ENCODE data around the gene GRWD1.
"Not testable (repeated sequence)": the region's sequence is repeated elsewhere in the genome, so short reads cannot be mapped to it uniquely, and the experiment has no call there.

The GRWD1 gene

DNA sequence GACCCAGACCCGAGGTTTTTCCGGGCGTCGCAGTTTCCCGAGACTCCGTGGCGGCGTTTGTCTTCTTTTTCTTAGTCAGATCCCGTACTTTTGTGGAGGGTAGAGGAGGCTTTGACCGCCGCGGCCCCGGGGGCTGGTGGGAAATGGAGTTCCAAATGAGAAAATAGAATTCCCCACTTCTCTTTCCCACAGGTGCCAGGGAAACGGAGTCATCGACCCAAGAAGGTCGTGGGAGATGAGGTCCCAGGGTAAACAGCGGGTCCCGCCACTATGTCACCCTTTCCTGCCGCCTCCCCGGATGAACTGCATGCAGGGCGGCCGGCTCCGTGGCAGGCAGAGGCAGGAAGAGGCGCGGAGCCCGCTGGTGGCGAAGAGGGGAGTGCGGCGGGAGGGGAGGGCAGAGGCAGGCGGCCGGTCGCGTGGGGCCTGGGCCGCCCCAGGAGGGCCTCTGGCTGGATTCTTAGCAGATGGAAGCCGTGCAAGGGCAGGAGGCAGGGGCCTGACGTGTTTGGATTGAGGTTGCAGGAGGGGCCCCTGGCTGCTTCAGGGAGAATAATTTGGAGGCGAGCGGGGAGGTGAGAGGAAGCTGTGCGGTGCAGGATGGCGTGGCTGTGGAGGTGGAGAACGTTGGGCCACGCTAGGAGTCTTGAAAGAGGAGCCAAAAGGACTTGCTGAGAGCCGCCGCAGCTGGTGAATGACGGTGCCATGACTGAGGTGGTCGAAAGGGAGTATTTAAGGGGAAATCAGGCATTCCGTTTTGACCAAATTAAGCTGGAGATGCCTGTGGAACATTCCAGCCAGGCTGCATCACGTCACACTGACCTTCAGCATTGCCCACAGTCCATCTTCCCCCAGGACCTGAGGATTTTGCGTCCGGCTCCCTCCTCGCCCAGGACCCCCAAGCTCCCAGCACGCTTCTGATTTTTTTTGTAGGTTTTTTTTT is 35.0 kb downstream of the GRWD1 start:
- peak; percentile 22 for DNase-seq

DNA sequence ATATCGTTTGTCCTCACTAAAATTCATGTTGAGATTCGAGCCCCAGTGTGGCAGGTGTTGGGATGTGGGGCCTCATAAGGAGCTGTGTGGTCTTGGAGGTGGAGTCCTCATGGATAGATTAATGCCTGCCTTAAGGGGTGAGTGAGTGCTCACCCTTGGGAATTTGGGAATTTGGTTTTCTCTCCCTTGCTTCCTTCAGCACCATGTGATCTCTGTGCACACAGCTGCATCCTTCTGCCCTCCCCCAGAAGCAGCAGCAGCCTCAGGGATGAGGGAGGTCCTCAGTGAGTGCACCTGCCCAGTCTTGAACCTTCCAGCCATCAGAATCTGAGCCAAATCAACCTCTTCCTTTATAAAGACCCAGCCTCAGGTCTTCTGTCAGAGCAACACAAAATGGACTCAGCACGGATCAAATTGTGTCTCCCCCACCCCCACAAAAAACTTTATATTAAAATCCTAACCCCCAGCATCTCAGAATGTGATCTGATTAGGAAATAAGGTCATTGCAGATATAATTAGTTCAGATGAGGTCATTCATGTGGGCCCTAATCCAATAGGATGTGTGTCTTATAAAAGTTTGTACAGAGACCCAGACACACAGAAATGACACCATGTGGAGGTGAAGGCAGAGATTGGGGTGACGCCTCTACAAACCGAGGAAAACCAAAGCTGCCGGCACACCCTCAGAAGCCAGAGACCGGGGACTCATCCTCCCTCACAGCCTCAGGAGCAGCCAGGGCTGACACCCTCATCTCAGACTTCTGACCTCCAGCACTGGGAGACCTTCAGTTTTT is 36.3 kb downstream of the GRWD1 start:
- DNase-seq, result no peak

DNA sequence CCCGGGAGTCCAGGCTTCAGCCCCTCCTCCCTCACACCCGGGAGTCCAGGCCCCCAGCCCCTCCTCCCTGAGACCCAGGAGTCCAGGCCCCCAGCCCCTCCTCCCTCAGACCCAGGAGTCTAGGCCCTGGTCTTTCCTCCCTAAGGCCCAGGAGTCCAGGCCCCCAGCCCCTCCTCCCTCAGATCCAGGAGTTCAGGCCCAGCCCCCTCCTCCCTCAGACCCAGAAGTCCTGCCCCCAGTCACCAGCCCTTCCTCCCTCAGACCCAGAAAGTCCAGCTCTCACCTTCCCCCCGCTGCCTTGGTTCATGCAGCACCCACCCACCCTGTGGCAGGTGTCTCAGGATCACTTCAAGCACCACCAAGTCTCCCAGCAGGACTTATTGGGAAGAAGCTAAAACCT is 37.5 kb downstream of the GRWD1 start:
- DNase-seq, result no peak

DNA sequence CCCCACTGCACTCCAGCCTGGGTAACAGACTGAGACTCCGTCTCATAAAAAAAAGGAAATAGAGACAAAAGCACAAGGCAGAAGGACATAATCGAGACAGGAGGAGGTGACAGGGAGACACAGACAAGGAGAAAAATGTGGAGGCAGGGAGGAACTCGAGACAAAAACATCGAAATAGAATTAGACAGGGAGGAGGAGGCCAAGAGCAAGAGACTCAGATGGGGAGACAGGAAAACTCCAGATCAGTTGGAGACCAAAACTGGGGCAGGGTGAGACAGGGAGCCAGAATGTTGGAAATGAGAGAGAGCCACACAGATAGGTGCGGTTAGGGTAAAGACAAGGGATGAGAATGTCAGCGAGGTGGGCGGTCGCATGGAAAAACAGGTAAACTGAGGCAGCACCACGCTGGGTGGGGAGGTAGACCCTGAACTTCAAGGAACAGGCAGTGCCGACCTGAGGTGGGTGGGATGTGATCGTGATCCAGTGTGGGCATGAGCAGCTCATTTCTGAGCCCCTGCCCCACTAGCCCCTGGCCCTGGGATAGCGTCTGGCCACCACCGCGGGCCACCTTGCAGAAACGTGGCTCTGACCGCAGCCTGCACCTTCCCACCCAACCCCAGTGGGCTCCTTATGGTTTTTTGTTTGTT is 38.6 kb downstream of the GRWD1 start:
- no peak for DNase-seq

DNA sequence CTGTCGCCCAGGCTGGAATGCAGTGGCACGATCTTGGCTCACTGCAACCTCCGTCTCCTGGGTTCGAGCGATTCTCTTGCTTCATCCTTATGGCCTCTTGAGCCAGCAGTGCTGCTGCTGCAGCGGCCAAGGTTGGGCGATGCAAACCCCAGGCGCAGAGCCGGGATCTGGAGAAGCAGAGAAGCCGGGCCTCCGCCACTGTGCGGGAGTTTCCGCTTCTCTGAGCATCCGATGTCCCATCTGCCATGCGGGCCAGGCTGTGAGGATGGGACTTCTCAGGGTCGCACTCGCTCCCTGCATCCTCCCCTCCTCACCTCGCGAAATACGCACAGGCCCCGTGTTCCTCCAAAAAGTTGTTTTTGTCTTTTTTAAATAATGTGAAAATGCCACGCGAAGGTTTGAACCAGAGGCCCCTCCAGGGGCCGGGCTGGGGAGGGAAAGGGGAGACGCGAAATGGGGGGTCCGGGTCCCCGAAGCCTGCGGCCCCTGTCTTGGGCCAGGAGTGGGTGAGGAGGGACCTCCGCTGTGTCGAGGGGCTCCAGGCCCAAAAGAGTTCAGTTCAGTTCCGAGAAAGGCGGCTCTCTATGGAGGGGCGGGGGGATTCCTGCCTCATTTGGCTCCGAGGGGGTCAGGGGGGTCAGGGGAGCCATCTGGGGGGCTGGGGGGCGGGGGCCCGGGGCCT is 39.3 kb downstream of the GRWD1 start:
- no peak for DNase-seq

DNA sequence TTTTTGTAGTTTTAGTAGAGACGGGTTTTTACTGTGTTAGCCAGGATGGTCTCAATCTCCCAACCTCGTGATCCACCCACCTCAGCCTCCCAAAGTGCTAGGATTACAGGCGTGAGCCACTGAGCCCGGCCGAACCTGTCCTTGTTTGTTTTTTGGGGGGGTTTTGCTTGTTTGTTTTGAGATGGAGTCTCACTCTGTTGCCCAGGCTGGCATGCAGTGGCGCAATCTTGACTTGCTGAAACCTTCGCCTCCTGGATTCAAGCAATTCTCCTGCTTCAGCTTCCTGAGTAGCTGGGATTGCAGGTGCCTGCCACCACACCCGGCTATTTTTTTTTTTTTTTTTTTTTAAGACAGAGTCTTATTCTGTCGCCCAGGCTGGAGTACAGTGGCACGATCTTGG is 40.9 kb downstream of the GRWD1 start:
- DNase-seq, result not testable (repeated sequence)

DNA sequence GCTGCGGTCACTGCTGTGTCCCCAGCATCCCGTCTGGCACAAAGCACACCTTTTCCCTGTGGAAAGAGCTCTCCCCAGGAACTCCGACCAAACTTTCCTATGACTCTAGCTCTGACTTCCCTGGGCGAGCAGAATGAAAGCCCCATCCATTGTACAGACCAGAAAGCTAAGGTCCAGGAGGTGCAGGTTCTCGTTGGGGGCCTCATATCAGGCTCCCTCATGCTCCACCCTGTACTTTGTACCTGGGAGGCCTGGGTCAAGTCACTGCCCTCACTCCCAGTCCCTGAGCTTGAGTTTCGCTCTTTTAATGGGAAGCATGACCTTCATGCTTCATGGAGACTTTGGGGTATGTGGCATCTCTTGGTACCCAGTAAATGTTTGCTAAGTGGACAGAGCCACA is 41.8 kb downstream of the GRWD1 start:
- no peak for DNase-seq

DNA sequence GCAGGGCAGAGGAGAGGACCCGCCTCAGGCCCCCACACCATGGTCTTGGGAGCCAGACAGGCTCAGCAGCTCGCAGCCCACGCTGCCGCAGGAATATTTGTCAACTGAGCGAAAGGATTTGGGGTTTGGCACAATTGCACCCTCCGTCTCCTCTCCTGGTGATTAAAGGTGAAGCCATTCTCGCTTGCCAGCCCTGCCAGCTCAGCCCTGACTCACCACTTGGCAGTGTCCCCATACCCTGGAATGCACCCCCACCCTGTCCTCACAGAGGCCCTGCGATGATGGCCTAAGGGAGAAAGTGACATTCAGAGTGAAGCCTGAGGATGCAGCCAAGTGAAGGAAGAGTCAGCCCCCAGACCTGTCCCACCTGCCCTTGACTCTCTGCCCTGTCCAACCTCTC is 42.2 kb downstream of the GRWD1 start:
- DNase-seq, result no peak

DNA sequence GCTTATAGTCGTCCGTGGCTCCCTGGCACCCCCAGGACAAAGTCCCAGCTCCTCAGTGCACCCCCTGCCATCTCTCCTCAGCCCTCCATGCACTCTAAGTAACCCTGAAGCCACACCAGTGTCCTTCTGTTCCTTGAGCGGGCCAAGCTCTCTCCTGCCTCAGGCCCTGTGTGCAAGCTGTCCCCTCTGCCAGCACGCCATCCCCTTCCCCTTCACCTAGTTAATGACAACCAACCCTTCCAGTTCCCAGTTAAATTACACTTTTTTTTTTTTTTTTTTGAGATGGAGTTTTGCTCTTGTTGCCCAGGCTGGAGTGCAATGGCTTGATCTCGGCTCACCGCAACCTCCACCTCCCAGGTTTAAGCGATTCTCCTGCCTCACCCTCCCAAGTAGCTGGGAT is 42.7 kb downstream of the GRWD1 start:
- DNase-seq, result not testable (repeated sequence)

DNA sequence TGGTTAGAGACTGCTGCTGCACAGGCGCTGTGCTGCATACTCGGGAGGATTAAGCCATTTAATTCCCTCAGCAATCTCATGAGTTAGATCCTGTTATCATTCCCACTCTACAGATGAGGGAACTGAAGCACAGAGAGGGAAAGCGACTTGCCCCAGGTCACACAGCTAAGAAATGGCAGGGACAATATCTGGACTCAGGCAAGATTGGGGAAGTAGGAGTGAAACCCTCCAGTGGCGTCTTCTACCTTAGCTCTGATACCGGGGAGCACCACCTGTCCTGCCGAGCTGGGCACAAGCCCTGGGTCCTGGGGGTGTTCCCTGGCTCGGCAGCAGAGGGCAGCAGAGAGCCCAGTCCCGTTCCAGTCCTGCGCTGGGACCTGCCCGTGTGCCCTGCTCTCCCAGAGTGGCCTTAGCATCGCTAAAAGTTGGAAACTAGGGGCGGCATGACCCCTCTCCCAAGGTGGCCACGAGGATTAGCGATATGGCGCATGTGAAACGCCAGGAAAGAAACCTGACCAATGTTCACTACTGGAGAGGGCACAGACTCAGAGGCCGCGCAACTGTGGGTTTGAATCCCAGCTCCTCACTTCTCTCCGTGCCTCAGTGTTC is 43.9 kb downstream of the GRWD1 start:
- DNase-seq, result peak; percentile 54

DNA sequence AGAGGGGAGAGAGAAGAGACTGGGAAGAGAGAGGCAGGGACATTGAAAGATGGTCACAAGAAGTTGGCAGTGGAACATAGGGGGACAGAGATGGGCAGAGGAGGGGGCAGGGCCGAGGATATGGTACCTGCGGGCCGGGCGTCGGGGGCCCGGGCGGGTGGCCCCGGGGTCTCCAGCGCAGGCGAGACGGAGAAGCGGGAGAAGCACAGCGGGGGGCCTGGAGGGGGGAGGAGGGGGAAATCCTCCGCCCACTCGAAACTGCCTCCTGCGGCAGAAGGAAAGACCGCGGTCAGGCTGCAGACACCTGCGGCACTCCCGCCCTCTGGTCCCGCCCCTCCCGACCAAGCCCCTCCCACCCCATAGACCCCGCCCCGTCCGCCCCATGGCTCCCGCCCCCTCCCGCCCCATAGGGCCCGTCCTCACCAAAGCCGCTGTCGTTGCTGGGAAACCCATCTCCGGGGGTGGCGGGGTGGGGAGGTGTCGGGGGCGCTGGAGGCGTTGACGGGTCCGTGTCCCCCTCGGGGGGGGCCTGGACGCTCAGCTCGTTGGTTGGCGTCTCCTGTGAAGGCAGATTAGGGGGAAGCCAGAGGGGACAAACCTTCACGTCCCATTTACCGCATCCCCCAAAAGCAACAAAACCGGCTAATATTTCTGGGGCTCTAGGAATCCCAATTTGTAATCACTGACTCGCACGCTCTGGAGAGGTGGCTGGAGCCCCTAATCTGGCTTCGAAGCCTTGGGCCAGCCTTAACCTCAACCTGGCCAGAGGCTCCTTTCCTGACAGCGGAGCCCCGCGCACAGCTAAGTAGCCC is 45.4 kb downstream of the GRWD1 start:
- peak; percentile 55 for DNase-seq

DNA sequence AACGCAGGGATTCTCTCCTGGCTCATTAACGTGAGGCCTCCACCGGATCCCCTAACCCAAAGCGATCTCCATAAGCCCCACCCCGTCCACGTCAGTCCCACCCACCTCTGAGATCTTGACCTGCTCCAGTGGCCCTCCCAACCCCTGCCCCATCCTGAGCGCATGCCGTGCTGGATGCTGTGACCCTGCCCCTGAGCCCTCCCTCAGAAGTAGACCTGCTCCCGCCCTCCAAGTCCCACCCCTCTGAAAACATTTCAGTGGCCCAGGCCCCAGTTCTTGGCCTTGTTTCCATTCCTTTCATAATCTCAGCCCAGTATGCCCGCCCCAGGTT is 46.0 kb downstream of the GRWD1 start:
- DNase-seq, result no peak

DNA sequence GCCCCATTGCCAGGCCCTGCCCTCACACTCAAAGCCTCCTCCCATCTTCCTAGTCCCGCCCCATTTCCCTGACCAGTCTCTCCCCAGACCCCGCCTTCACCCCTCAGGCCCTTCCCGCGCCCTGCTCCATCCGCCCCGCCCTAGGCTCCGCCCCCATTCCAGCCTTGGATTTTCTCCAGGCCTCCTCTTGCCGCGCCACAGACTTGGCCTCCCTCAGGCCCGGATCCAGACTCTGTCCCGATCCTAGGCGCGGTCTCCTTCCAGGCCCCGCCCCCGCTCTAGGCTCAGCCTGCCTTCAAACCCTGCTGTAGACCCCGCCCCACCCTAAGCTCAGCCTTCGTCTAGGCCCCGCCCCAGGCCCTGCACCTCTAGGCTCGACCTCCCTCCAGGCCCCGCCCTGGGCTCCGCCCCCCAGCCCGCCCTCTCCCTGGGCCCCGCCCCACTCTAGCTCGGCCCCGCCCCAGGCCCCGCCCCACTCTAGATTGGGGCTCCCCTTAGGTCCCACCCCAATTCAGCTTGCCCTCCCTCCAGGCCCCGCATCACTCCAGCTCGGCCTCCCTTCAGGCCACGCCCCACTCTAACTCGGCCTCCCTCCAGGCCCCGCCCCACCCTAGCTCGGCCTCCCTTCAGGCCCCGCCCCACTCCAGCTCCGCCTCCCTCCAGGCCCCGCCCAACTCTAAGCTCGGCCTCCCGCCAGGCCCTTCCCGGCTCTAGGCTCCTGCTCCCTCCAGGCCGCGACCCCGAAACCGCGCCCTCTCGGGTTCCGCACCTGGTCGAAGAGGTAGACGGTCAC is 47.3 kb downstream of the GRWD1 start:
- peak; percentile 94 for DNase-seq

DNA sequence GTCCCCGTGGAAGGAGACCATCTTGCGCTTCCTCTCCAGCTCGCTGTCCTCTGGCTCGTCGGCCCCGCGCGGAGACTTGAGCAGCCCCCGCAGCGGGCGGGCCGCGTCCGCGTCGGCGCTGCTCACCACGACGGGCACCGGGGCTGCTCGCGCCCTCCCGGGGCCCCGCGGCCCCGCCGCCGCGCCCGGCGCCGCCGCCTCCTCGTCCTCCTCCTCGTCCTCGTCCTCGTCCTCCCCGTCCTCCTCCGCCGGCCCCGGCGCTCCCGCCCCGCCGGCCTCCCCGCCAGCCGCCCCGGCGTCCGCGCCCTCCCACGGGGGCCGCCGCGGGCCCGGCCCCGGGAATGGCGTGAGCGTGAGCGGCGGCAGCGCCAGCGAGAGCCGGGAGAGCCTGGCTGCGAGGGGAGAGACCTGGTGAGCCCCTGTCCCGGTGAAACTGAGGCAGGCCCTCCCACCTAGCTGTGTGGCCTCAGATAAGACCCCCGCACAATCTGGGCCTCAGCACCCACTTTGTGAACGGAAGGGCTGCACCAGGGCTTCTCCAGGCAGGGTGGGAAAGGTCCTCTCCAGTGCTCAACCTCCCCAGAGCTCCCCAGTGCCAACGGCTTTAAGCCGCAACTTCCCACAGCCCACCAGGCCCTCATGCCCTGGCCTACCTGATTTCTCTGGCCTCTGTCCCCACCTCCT is 48.1 kb downstream of the GRWD1 start:
- DNase-seq, result no peak

DNA sequence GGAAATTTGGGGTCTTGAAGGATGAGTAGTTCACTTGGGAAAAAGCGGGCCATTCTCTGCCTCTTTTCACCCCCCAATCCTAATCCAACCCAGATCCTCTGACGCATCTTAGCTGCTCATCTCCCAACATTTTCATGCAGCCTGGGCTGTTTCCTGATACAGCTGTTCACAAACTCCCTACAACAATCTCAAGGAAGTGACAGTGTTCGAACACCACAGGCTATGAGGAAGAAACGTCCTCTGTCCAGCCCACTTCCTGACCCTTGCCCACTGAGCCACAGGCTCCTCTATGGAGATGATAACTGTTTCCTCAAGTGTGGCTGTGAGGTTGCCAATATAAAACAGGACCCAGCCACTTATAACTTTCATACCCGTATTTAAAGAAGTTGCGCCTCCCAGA is 49.6 kb downstream of the GRWD1 start:
- DNase-seq, result no peak

DNA sequence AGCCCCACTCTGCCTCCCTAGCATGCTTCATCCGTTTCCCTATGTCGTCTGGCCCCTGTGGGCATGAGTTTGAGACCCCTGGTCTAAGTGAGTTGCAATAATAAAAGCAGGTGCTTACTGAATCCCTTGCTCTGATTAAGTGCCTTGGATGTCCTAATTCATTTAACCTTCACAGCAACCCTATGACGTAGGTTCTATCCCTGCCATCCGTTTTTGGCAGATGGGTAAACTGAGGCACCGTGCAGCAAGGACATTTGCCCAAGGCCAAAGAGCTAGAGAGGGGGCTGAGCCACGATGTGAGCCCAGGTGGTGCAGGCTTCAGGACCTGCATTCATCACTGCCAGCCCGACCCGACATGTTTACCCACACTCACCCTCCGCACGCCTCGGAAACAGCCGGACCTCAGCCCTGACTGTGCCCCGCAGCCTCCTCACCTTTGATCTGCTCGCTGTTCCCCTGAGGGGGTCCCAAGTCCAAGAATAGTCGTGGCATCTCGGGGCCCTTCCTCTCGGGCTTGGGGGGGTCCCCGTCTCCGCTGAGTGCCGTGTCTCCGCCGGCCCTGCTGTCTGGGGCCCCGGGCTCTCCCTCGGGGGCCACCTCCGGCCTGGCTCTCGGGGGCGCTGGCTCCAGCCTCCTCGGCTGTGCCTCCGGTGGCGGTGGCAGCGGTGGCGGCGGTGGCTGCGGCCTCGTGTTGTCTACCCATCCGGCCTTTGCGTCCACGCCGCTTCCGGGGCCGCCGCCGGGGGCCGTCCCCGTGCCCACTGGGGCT is 51.4 kb downstream of the GRWD1 start:
- no peak for DNase-seq

DNA sequence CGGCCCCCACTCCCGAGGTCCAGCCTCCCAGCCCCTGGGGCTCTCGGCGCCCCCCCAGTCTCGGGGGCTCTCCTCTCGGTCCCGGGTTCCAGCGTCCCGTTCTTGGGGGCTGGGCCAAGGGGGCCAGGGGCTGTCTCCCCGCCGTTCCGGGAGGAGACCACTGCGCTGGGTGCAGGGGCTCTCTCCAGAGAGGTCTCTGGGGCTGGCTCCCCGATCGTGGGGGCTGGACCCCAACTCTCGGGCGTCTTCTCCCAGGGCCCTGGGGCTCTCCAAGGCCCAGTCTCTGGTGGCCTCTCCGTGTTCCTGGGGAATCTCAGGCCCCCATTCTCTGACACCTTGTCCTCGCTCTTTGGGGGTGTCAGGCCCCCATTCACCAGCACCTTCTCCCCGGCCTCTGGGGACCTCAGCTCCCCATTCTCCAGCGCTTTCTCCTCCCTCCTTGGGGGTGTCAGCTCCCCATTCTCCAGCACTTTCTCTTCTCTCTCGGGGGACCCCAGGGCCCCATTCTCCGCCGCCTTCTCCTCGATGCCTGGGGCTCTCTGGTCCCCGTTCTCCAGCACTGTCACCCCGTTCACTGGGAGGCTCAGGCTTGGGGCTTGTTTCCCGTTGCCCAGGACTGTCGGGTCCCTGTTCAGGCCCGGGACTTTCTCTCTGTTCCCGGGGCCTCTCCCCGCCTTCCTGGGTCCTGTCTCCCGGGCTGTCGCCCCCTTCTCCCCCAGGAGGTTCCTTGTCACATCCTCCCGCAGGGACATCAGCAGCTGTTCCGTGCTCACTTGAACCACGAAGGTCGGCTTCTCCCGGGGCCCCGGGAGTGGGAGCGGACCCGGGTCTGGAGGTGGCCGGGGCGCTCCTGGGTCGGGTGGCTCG is 52.2 kb downstream of the GRWD1 start:
- no peak for DNase-seq

DNA sequence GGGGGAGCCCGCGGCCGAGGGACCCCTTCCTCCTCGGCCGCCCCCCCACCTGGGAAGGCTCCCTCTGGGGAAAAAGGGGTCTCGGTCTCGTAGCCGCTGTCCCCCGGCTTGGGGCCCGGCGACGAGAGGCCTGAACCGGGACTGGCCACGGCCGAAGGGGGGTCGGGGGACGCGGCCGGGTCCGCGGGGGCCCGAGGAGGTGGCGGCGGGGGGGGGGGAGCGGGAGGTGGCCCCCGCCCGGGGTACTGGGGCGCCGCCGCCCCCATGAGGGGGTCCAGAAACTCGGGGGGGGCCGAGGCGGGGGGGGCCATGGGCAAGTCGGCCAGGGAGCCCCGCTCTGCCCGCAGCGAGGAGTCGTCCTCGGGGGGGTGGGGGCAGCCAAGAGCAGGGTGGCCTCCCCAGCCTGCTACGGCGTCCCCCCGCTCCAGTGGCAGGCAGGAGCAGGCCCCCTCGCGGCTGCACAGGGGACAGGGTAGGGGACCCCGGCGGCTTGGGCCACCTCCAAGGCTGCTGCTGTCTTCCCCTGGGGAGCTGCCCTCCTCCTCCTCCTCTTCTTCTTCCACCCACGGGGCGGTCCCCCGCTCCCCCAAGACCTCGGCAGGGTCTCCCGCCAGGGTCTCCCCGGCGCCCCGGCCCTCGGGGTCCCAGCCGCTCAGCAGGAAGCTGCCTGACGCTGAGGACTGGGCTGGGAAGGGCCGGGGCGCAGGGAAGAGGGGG is 53.0 kb downstream of the GRWD1 start:
- DNase-seq, result no peak
